IPS-20b (cell line): ENCODE results near the gene SCARB1.

Experiments used
- H3K27ac ChIP-seq: one replicate; pipeline ENCODE4 v1.5.1; 2013; ENCODE audit warnings: low read length
- H3K27me3 ChIP-seq: 2 replicates; pipeline ENCODE4 v1.6.1; 2013; ENCODE audit warnings: mild to moderate bottlenecking, low read length, inconsistent platforms; ENCODE audit not compliant: insufficient read depth
- H3K36me3 ChIP-seq: 2 replicates; pipeline ENCODE4 v1.6.1; 2013; ENCODE audit warnings: low read depth, mild to moderate bottlenecking, inconsistent platforms, low read length, moderate library complexity; ENCODE audit not compliant: insufficient read depth
- H3K4me1 ChIP-seq: 2 replicates; pipeline ENCODE4 v1.6.1; 2013; ENCODE audit warnings: mild to moderate bottlenecking, control low read depth, inconsistent platforms, low read length, moderate library complexity; ENCODE audit not compliant: insufficient read depth
- H3K4me3 ChIP-seq: 2 replicates; pipeline ENCODE4 v1.5.1; 2013; ENCODE audit warnings: mild to moderate bottlenecking, low read length, inconsistent platforms
- H3K9ac ChIP-seq: 2 replicates; pipeline ENCODE4 v1.6.1; 2013; ENCODE audit warnings: low read depth, mild to moderate bottlenecking, inconsistent platforms, low read length, moderate library complexity
- H3K9me3 ChIP-seq: 2 replicates; pipeline ENCODE4 v1.6.1; 2013; ENCODE audit warnings: mild to moderate bottlenecking, low read depth, low read length, inconsistent platforms; ENCODE audit not compliant: insufficient read depth

The SCARB1 gene

GRCh38 chr12:124762384-124762783 lies 101.3 kb downstream of the SCARB1 start:
- no peak overlapping the region for H3K9ac ChIP-seq
- no peak overlapping the region for H3K4me3 ChIP-seq
- no peak overlapping the region for H3K27ac ChIP-seq
- H3K9me3 ChIP-seq, result peaks cover 13% of the 10 kb centered on the region
- no peaks in the 10 kb centered on the region for H3K27me3 ChIP-seq
- no peaks in the 10 kb centered on the region for H3K36me3 ChIP-seq
- H3K4me1 ChIP-seq, result no peaks in the 10 kb centered on the region; the same call in 1 of the 2 replicates

DNA sequence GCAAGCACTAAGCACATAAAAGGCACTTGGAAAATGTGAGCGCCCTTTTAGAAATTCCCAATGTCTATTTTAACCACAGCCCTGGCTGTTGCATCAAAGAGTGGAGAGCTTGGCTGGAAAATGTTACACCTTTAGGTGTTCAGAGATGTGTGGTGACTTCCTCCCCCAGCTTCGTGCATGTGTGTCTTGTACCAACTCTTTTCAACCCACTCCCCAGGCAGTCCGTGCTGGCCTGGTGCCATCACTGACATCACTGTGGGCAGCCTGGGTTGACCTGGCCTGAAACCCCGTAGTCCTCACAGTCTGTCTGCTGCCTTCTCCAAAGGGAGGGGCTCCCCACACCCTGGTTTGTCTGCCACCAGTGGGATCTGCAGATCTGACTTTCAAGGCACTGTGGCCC lies 101.8 kb downstream of the SCARB1 start:
- Histone ChIP-seq H3K27ac (no peak overlapping the region), H3K4me1 (no peaks in the 10 kb centered on the region; the same call in 1 of the 2 replicates), H3K9me3 (peaks cover 18% of the 10 kb centered on the region), H3K4me3 (no peak overlapping the region), H3K27me3 (no peaks in the 10 kb centered on the region), H3K9ac (no peak overlapping the region), H3K36me3 (no peaks in the 10 kb centered on the region)

- no peak overlapping the region for H3K9ac ChIP-seq
- peaks cover 19% of the 10 kb centered on the region for H3K9me3 ChIP-seq
- no peaks in the 10 kb centered on the region for H3K36me3 ChIP-seq
- H3K4me3 ChIP-seq, result no peak overlapping the region
- no peaks in the 10 kb centered on the region for H3K4me1 ChIP-seq
- H3K27ac ChIP-seq, result no peak overlapping the region
- H3K27me3 ChIP-seq, result no peaks in the 10 kb centered on the region
Measured at GRCh38 chr12:124761056-124761455, 102.6 kb downstream of the SCARB1 start.

- H3K36me3 ChIP-seq, result no peaks in the 10 kb centered on the region
- no peaks in the 10 kb centered on the region for H3K27me3 ChIP-seq
- H3K9ac ChIP-seq, result no peak overlapping the region
- H3K27ac ChIP-seq, result no peak overlapping the region
- H3K4me1 ChIP-seq, result peaks cover 3% of the 10 kb centered on the region; the same call in 1 of the 2 replicates
- peaks cover 18% of the 10 kb centered on the region for H3K9me3 ChIP-seq
- no peak overlapping the region for H3K4me3 ChIP-seq
Measured at GRCh38 chr12:124760560-124760959, 103.1 kb downstream of the SCARB1 start.

DNA sequence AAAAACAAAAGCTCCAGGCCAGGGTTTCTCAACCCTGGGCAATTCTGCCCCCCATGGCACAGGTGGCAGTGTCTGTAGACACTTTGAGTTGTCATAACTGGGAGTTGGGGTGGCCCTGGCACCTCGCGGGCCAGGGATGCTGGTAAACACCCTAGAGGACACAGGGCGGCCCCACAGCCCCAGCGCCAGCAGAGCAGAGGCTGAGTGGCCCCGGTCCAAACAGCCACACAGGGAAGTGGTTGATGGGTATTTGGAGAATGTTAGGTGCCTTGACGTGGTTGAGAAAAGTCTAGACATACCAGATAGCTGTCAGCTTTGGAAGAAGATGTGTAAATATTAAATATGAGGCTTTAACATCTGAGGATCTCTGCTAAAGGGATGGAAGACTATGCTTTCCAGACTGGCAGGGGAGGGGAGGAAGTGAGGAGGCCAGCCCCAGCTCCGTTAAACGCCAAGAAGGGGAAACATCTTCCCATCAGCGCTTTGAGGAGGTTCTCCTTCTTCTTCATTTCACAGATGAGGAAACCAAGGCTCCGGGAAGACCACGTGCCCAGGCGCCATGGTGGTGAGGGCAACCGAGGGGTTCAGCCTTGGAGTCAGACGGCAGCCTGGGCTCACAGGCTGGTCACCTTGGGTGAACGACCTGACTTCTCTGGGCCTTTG lies 103.7 kb downstream of the SCARB1 start:
- Histone ChIP-seq H3K27me3 (no peaks in the 10 kb centered on the region), H3K4me3 (no peak overlapping the region), H3K27ac (no peak overlapping the region), H3K36me3 (no peaks in the 10 kb centered on the region), H3K9me3 (peaks cover 12% of the 10 kb centered on the region), H3K9ac (no peak overlapping the region), H3K4me1 (peaks cover 7% of the 10 kb centered on the region; the same call in 1 of the 2 replicates)

DNA sequence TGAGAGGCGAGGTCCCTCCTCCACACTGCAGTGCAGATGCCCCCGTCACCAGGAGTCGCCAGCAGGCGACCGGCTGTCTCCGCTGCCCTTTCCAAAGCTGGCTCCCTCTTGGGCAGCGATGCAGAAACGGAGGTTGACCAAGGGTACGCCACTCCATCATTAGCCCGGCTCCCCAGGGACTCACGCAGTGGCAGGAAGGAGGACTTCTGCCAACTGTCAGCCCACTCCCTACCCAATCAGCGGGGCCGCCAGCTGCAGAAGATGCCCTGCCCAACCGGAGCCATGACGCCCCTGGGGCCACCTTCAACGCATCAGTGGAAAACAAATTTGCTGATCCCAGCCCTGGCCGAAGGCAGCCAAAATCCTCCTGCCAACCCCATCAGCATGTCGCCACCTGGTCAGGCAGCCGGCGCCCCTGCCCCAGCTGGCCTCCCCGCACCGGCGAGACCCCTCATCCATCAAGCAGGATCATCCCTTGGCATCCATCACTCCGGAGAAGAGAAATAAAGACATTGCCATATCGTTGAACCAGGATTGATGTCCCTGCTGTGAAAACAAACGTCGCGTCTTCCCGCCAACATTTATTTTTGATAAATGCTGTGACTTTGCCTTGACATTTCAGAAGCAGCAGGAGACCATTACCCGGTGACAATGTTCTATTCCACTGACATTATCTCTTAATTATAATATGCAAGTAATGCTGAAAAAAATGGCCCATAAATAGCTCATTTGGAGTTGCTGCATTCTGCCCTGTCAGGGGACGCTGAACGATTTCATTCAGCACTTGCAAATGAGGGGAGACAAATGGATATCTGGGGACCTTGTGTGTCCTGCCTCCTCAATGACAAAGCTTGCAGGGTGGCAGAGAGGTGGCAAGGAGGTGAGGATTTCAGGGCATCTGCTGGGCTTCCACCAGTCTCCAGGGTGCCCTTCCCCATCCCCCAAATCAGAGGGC lies 105.1 kb downstream of the SCARB1 start:
- no peak overlapping the region for H3K27ac ChIP-seq
- peaks cover 10% of the 10 kb centered on the region; the same call in 1 of the 2 replicates for H3K4me1 ChIP-seq
- no peaks in the 10 kb centered on the region for H3K27me3 ChIP-seq
- H3K36me3 ChIP-seq, result no peaks in the 10 kb centered on the region
- no peak overlapping the region for H3K9ac ChIP-seq
- no peak overlapping the region for H3K4me3 ChIP-seq
- peaks cover 6% of the 10 kb centered on the region; the same call in 1 of the 2 replicates for H3K9me3 ChIP-seq

GRCh38 chr12:124757329-124757728 lies 106.3 kb downstream of the SCARB1 start:
- no peaks in the 10 kb centered on the region for H3K27me3 ChIP-seq
- H3K4me1 ChIP-seq, result peaks cover 10% of the 10 kb centered on the region; the same call in 1 of the 2 replicates
- no peak overlapping the region for H3K9ac ChIP-seq
- peaks cover 10% of the 10 kb centered on the region for H3K9me3 ChIP-seq
- no peak overlapping the region for H3K27ac ChIP-seq
- H3K36me3 ChIP-seq, result no peaks in the 10 kb centered on the region
- H3K4me3 ChIP-seq, result no peak overlapping the region

- Histone ChIP-seq H3K27ac (no peak overlapping the region), H3K36me3 (no peaks in the 10 kb centered on the region), H3K9me3 (peaks cover 10% of the 10 kb centered on the region), H3K4me3 (no peak overlapping the region), H3K9ac (no peak overlapping the region), H3K27me3 (no peaks in the 10 kb centered on the region), H3K4me1 (peaks cover 10% of the 10 kb centered on the region; the same call in 1 of the 2 replicates)
Measured at GRCh38 chr12:124756760-124757159, 106.9 kb downstream of the SCARB1 start.

GRCh38 chr12:124756166-124756565 lies 107.5 kb downstream of the SCARB1 start:
- no peak overlapping the region for H3K27ac ChIP-seq
- H3K9ac ChIP-seq, result no peak overlapping the region
- no peaks in the 10 kb centered on the region for H3K27me3 ChIP-seq
- no peak overlapping the region for H3K4me3 ChIP-seq
- H3K36me3 ChIP-seq, result no peaks in the 10 kb centered on the region
- H3K9me3 ChIP-seq, result peaks cover 10% of the 10 kb centered on the region
- H3K4me1 ChIP-seq, result peaks cover 10% of the 10 kb centered on the region; the same call in 1 of the 2 replicates

- no peaks in the 10 kb centered on the region for H3K36me3 ChIP-seq
- no peak overlapping the region for H3K4me3 ChIP-seq
Measured at GRCh38 chr12:124755801-124756148, 107.9 kb downstream of the SCARB1 start.

GRCh38 chr12:124754949-124755800 lies 108.5 kb downstream of the SCARB1 start:
- H3K36me3 ChIP-seq, result no peaks in the 10 kb centered on the region
- H3K9me3 ChIP-seq, result peaks cover 10% of the 10 kb centered on the region
- H3K9ac ChIP-seq, result peak overlapping the region; percentile 43; the same call in 1 of the 2 replicates
- no peak overlapping the region for H3K4me3 ChIP-seq
- no peaks in the 10 kb centered on the region for H3K27me3 ChIP-seq
- peak overlapping the region; percentile 16 for H3K27ac ChIP-seq
- peaks cover 10% of the 10 kb centered on the region; the same call in 1 of the 2 replicates for H3K4me1 ChIP-seq

More at GRCh38 chr12:124755801-124756148, 107.9 kb downstream of the SCARB1 start:
- peaks cover 10% of the 10 kb centered on the region; the same call in 1 of the 2 replicates for H3K4me1 ChIP-seq
- H3K27me3 ChIP-seq, result no peaks in the 10 kb centered on the region
- H3K9ac ChIP-seq, result peak overlapping the region; percentile 14; the same call in 1 of the 2 replicates
- H3K27ac ChIP-seq, result no peak overlapping the region
- peaks cover 10% of the 10 kb centered on the region for H3K9me3 ChIP-seq
